Lower leg skin (tissue), 3 donors: ENCODE data around the gene FOXN4.

Experiments used
- POLR2A ChIP-seq, 2 donors: fragments of 450-650 bp; IDR thresholded peaks; one replicate each; pipeline ENCODE4 v1.6.1; 2016 to 2017; ENCODE audit warnings: antibody characterized with exemption in 2 of 2, mild to moderate bottlenecking in 1 of 2, moderate library complexity in 1 of 2
- TF ChIP-seq, protein P1 (sequence below), 3 donors: fragments of 450-650 bp; IDR thresholded peaks; one replicate each; pipeline ENCODE4 v1.5.1; 2016; ENCODE audit warnings: antibody characterized with exemption in 3 of 3, mild to moderate bottlenecking in 3 of 3, moderate library complexity in 2 of 3

DNA sequence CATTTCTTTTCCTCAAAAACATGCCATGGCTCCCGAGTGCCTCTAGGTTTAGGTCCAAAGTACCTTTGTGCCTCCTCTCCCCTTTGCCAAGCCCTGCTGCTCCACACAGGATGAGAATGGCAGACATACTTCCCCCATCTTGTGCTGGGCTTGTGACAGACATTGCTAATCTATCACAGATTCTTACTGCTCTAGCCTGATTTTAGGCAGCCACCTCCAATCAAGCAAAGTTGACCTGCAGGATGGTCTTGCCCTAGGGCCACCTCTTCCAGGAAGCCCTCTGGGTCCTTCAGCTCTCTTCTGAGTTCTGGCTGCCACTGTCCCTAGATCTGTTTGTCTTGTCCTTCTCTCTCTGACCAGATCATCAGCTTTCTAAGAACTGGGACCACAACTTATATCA lies 20.5 kb downstream of the FOXN4 start:
- TF ChIP-seq, protein P1, sequence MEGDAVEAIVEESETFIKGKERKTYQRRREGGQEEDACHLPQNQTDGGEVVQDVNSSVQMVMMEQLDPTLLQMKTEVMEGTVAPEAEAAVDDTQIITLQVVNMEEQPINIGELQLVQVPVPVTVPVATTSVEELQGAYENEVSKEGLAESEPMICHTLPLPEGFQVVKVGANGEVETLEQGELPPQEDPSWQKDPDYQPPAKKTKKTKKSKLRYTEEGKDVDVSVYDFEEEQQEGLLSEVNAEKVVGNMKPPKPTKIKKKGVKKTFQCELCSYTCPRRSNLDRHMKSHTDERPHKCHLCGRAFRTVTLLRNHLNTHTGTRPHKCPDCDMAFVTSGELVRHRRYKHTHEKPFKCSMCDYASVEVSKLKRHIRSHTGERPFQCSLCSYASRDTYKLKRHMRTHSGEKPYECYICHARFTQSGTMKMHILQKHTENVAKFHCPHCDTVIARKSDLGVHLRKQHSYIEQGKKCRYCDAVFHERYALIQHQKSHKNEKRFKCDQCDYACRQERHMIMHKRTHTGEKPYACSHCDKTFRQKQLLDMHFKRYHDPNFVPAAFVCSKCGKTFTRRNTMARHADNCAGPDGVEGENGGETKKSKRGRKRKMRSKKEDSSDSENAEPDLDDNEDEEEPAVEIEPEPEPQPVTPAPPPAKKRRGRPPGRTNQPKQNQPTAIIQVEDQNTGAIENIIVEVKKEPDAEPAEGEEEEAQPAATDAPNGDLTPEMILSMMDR (IDR thresholded peaks at IDR 0.05): no peak
- TF ChIP-seq POLR2A (IDR thresholded peaks at IDR 0.05): no peak
